CD4-positive, alpha-beta memory T cell (primary cell): ENCODE results near the gene PGK2. TPM values are rescaled to one million over a fixed set of nuclear protein-coding genes. Genes with fewer than 3 reads are reported as not detected.

Experiments used
- CTCF ChIA-PET: fragments of 350-600 bp; sonication (Branson Sonifier 250); formaldehyde crosslinking; loops from one replicate; lab custom pipeline; 2021; ENCODE audit warnings: inconsistent platforms; ENCODE audit not compliant: partially characterized antibody; lab: Charles Lee
- POLR2A ChIA-PET: fragments of 350-600 bp; sonication (Branson Sonifier 250); formaldehyde crosslinking; loops from one replicate; lab custom pipeline; 2021; ENCODE audit not compliant: partially characterized antibody; lab: Charles Lee
- DNase-seq, 5 donors: peaks; one replicate each; pipeline versions ENCODE4 v3.0.0 to v3.0.0-alpha.2; 2020 to 2022; ENCODE audit warnings: mixed read lengths in 1 of 5
- H3K27ac ChIP-seq: one replicate; pipeline ENCODE4 v1.7.0; 2013; ENCODE audit warnings: low read depth, low read length
- H3K27me3 ChIP-seq: 2 replicates; pipeline ENCODE4 v1.7.0; 2013; ENCODE audit warnings: mild to moderate bottlenecking, low read length, moderate library complexity; ENCODE audit not compliant: insufficient read depth
- H3K36me3 ChIP-seq: 2 replicates; pipeline ENCODE4 v1.7.0; 2013; ENCODE audit warnings: mild to moderate bottlenecking, low read length, moderate library complexity; ENCODE audit not compliant: insufficient read depth
- H3K4me1 ChIP-seq: 2 replicates; pipeline ENCODE4 v1.7.0; 2013; ENCODE audit warnings: mild to moderate bottlenecking, low read length, moderate library complexity; ENCODE audit not compliant: insufficient read depth
- H3K4me3 ChIP-seq, 2 donors: one replicate each; pipeline ENCODE4 v1.7.0; 2013; ENCODE audit warnings: low read length in 2 of 2, mild to moderate bottlenecking in 1 of 2
- H3K9me3 ChIP-seq, 2 donors: one replicate each; pipeline ENCODE4 v1.7.0; 2013; ENCODE audit warnings: low read length in 2 of 2, control low read depth in 1 of 2; ENCODE audit not compliant: control insufficient read depth in 1 of 2
- H3K27ac Mint-ChIP-seq, 7 donors: one replicate each; pipeline ENCODE4 v1.8.0; 2020 to 2021; ENCODE audit warnings: mixed read lengths in 7 of 7, mild to moderate bottlenecking in 6 of 7, inconsistent platforms in 3 of 7, moderate library complexity in 3 of 7
- H3K27me3 Mint-ChIP-seq, 2 donors: one replicate each; pipeline ENCODE4 v1.8.0; 2020 to 2021; ENCODE audit warnings: mixed read lengths in 2 of 2
- H3K36me3 Mint-ChIP-seq, 2 donors: one replicate each; pipeline ENCODE4 v1.8.0; 2020 to 2021; ENCODE audit warnings: mixed read lengths in 2 of 2, inconsistent platforms in 1 of 2, mild to moderate bottlenecking in 1 of 2
- H3K4me1 Mint-ChIP-seq, 4 donors: one replicate each; pipeline ENCODE4 v1.8.0; 2020 to 2021; ENCODE audit warnings: mixed read lengths in 4 of 4, mild to moderate bottlenecking in 1 of 4
- H3K4me3 Mint-ChIP-seq, 8 donors: one replicate each; pipeline ENCODE4 v1.8.0; 2020 to 2021; ENCODE audit warnings: mixed read lengths in 8 of 8, mild to moderate bottlenecking in 7 of 8, moderate library complexity in 6 of 8, inconsistent platforms in 3 of 8
- H3K9me3 Mint-ChIP-seq, 8 donors: one replicate each; pipeline ENCODE4 v1.8.0; 2020 to 2021; ENCODE audit warnings: mixed read lengths in 8 of 8, mild to moderate bottlenecking in 5 of 8, inconsistent platforms in 3 of 8, moderate library complexity in 1 of 8
- intact Hi-C: fragments of 100-400 bp; cut with micrococcal nuclease; formaldehyde crosslinking; loops from one replicate; pipeline ENCODE4 v1.15.1; 2023
- polyA plus RNA-seq, 2 donors: library from polyadenylated mRNA; unstranded; fragments of 300-500 nt; fragmentation: Illumina TruSeq; gene quantifications; one replicate each; pipeline ENCODE4 v1.2.3, GENCODE V29; 2021
- total RNA-seq, 2 experiments: library from RNA; stranded (reverse); gene quantifications; one replicate each; pipeline ENCODE4 v1.2.3, GENCODE V29; 2021

PGK2 gene
- total and polyA plus RNA-seq, 4 experiments from 2014 or later: not detected

DNA sequence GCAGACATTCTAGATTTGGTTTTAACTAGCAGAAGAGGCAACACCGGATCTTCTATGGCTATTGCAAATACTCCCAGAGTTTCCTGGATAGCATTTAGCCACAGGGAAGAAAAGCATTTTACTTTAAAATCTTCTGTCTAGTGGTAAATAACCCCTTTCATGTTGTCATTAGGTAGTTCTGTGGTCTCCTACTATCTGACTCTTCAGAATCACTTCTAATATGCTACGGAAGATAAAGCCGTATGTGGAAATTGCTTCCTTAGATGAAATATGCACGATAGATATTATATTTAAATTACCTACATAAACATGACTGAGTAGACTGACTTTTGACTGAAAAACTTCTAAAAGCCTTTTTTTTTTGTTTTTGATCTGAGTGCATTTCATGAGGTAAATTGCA, 43.7 kb downstream of the PGK2 start:
- no peak overlapping the region for H3K4me3 ChIP-seq
- Mint-ChIP-seq H3K27me3 (no peaks in the 10 kb centered on the region), H3K9me3 (peaks cover 0 to 5% (median 0%) of the 10 kb centered on the region in 8 donors), H3K4me3 (no peak overlapping the region), H3K4me1 (no peaks in the 10 kb centered on the region), H3K27ac (no peak overlapping the region), H3K36me3 (no peaks in the 10 kb centered on the region)
- H3K27ac ChIP-seq: no peak overlapping the region
- DNase-seq: no peak
- no peaks in the 10 kb centered on the region for H3K36me3 ChIP-seq
- POLR2A ChIA-PET: no interaction called here
- H3K9me3 ChIP-seq: no peaks in the 10 kb centered on the region
- intact Hi-C loops: no loop called here
- H3K4me1 ChIP-seq: no peaks in the 10 kb centered on the region
- no peaks in the 10 kb centered on the region for H3K27me3 ChIP-seq
- CTCF ChIA-PET: no interaction called here

DNA sequence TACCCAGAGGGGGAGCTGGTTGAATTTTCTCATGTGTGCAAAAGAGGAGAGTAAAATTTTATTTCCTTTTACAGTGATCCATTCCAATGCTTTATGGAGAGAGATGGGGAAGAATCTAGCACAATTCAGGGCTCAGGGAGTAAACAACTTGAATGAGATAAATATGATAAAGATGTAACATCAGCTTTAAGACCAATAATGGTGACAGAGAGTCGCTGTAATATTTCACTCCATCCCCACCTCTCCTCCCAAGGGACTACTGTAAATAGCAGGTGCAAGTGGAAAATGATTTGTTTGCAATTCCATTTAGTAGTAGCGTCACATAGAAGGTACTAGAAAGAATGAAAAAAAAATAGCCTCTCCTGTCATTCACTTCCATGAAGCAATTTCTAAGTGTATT, 47.7 kb downstream of the PGK2 start:
- Mint-ChIP-seq H3K4me1 (no peaks in the 10 kb centered on the region), H3K36me3 (no peaks in the 10 kb centered on the region), H3K9me3 (peaks cover 0 to 6% (median 0%) of the 10 kb centered on the region in 8 donors), H3K27me3 (no peaks in the 10 kb centered on the region), H3K4me3 (no peak overlapping the region), H3K27ac (no peak overlapping the region)
- no peak for DNase-seq
- POLR2A ChIA-PET: no interaction called here
- Histone ChIP-seq H3K4me1 (no peaks in the 10 kb centered on the region), H3K9me3 (no peaks in the 10 kb centered on the region), H3K27me3 (no peaks in the 10 kb centered on the region), H3K36me3 (no peaks in the 10 kb centered on the region), H3K27ac (no peak overlapping the region), H3K4me3 (no peak overlapping the region)
- CTCF ChIA-PET: no interaction called here
- intact Hi-C loops: no loop called here

DNA sequence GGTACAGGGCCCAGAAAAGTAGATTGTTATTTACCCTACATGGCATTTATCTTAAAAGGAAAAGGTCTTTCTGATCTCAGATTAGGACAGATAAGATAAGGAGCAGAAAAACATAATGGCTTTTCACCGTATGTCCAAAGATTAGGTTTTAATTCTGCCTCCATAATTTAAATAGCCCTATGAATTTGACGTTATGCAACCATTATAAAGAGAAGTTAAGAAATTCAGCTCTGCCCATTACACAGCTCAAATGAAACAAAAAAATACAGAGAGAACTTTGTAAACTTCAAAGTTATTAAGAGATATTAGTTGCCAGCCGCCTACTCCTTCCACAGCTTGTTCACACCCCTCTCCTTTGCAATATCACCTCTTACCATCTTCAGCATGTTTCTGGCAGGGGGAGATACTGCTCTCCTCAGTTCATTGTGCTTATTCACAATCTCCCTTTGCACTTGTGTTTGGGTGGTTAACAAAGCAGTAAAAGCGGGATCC, 51.0 kb downstream of the PGK2 start:
- Histone ChIP-seq H3K27ac (no peak overlapping the region), H3K4me3 (no peak overlapping the region), H3K4me1 (no peaks in the 10 kb centered on the region), H3K27me3 (no peaks in the 10 kb centered on the region), H3K9me3 (no peaks in the 10 kb centered on the region), H3K36me3 (no peaks in the 10 kb centered on the region)
- intact Hi-C loops: no loop called here
- no peak overlapping the region for H3K4me3 Mint-ChIP-seq
- no peaks in the 10 kb centered on the region for H3K36me3 Mint-ChIP-seq
- no peaks in the 10 kb centered on the region for H3K27me3 Mint-ChIP-seq
- ChIA-PET POLR2A (no interaction called here), CTCF (no interaction called here)
- H3K4me1 Mint-ChIP-seq: no peaks in the 10 kb centered on the region
- no peak for DNase-seq
- H3K27ac Mint-ChIP-seq: no peak overlapping the region
- H3K9me3 Mint-ChIP-seq: peaks cover 0 to 6% (median 0%) of the 10 kb centered on the region in 8 donors

Other genes starting within 250 kb of the PGK2 start
- not detected for gene C6orf141, start 236.6 kb downstream of the PGK2 start, total RNA-seq
- gene C6orf141, start 236.6 kb downstream of the PGK2 start, polyA plus RNA-seq: not detected
- gene RHAG, start 150.4 kb downstream of the PGK2 start, total RNA-seq: not detected
- not detected for gene RHAG, start 150.4 kb downstream of the PGK2 start, polyA plus RNA-seq
- not detected for gene CRISP2, start 73.7 kb downstream of the PGK2 start, total RNA-seq
- gene CRISP2, start 73.7 kb downstream of the PGK2 start, polyA plus RNA-seq: not detected
- gene CRISP3, start 42.9 kb downstream of the PGK2 start, total RNA-seq: not detected
- gene CRISP3, start 42.9 kb downstream of the PGK2 start, polyA plus RNA-seq: not detected
- not detected for gene CRISP1, start 79.2 kb upstream of the PGK2 start, total RNA-seq
- not detected for gene CRISP1, start 79.2 kb upstream of the PGK2 start, polyA plus RNA-seq
- not detected for gene DEFB114, start 176.9 kb upstream of the PGK2 start, total RNA-seq
- gene DEFB114, start 176.9 kb upstream of the PGK2 start, polyA plus RNA-seq: not detected
- not detected for gene DEFB113, start 182.3 kb upstream of the PGK2 start, total RNA-seq
- gene DEFB113, start 182.3 kb upstream of the PGK2 start, polyA plus RNA-seq: not detected
- not detected for gene DEFB110, start 234.7 kb upstream of the PGK2 start, total RNA-seq
- not detected for gene DEFB110, start 234.7 kb upstream of the PGK2 start, polyA plus RNA-seq